ENCODE results near the gene CCDC81.

CCDC81 gene

GRCh38 chr11:86469491-86470388 lies 95.1 kb downstream of the CCDC81 start:
- no peak for DNase-seq

Data from cerebellar nuclear complex (tissue), 1 donor.